HepG2 (cell line): Measurements from ENCODE around the gene ALOX5. TPM values are rescaled to one million over a fixed set of nuclear protein-coding genes. Genes with fewer than 3 reads are reported as not detected.
A peak's percentile ranks its signal among the peaks of the same experiment; 100 is the strongest.

ENCODE experiments used
- ATAC-seq: fragments of 200-7000 bp; cut with Tn5 transposase; 3 replicates; pipeline ENCODE4 v1.9.1; 2020; ENCODE audit warnings: mild to moderate bottlenecking, moderate library complexity
- BruUV-seq: library from RNA; stranded (reverse); fragments of 400-500 nt; replicated peaks from 2 replicates; lab custom pipeline; 2021; lab: Mats Ljungman, UMichigan
- CTCF ChIA-PET: fragments of 300-600 bp; formaldehyde crosslinking; extraction: SDS; loops from one replicate; lab custom pipeline; 2021; ENCODE audit warnings: low total read pairs, inconsistent platforms, low intra/inter-chr PET ratio; lab: Yijun Ruan, JAX
- POLR2A ChIA-PET: fragments of 350-600 bp; sonication (Branson Sonifier 250); formaldehyde crosslinking; loops from one replicate; lab custom pipeline; 2020; ENCODE audit warnings: antibody characterized with exemption, inconsistent platforms; lab: Yijun Ruan, JAX
- DNase-seq: peaks from one replicate; pipeline ENCODE4 v3.0.0-alpha.2; 2015; ENCODE audit warnings: low spot score
- FAIRE-seq: peaks from 3 replicates; lab custom pipeline; 2011; peaks lifted over from hg19 to GRCh38; lab: Jason Lieb, UNC
- H2AFZ ChIP-seq: one replicate; pipeline ENCODE4 v1.6.1; 2011; ENCODE audit warnings: low read length, inconsistent platforms
- H3K27ac ChIP-seq: fragments of 300-600 bp; 3 replicates; pipeline ENCODE4 v1.8.0; 2011; ENCODE audit warnings: mixed run types, mild to moderate bottlenecking, mixed read lengths, low read length, inconsistent platforms; ENCODE audit not compliant: insufficient read depth; ENCODE audit errors: extremely low read length
- H3K27me3 ChIP-seq, 2 experiments: fragments of 200-600 bp in 1 of 2; 2 replicates in 1 of 2; 3 replicates in 1 of 2; pipeline versions ENCODE4 v1.6.0 to v1.8.0; 2011; ENCODE audit warnings: low read length in 2 of 2, mild to moderate bottlenecking in 2 of 2, moderate library complexity in 2 of 2, inconsistent platforms in 1 of 2; ENCODE audit not compliant: insufficient read depth in 2 of 2, control insufficient read depth in 1 of 2
- H3K36me3 ChIP-seq, 2 experiments: fragments of 200-600 bp in 1 of 2; replicated peaks in 1 of 2; 2 replicates in 1 of 2; 3 replicates in 1 of 2; pipeline versions ENCODE4 v1.5.1 to v1.8.0; 2011; ENCODE audit warnings: low read length in 2 of 2, inconsistent platforms in 1 of 2; ENCODE audit not compliant: insufficient read depth in 2 of 2, control insufficient read depth in 1 of 2
- H3K4me1 ChIP-seq: 2 replicates; pipeline ENCODE4 v1.5.1; 2012; ENCODE audit warnings: low read length, inconsistent platforms; ENCODE audit not compliant: insufficient read depth
- H3K4me2 ChIP-seq: 2 replicates; pipeline ENCODE4 v1.6.0; 2011; ENCODE audit warnings: low read depth, low read length, inconsistent platforms
- H3K4me3 ChIP-seq, 3 experiments: fragments of 200-600 bp in 1 of 3; sonication (generic), shearing (Covaris generic) in 1 of 3; replicated peaks in 1 of 3; 2 replicates each; pipeline ENCODE4 v1.5.1; 2011 to 2016; ENCODE audit warnings: low read length in 3 of 3, inconsistent platforms in 2 of 3, low read depth in 2 of 3, mild to moderate bottlenecking in 2 of 3, control low read depth in 1 of 3, mixed read lengths in 1 of 3; ENCODE audit not compliant: insufficient read depth in 1 of 3
- H3K79me2 ChIP-seq: one replicate; pipeline ENCODE4 v1.6.1; 2011; ENCODE audit warnings: low read length, inconsistent platforms; ENCODE audit not compliant: insufficient read depth
- H3K9ac ChIP-seq: 2 replicates; pipeline ENCODE4 v1.6.0; 2011; ENCODE audit warnings: mild to moderate bottlenecking, low read depth, low read length, inconsistent platforms; ENCODE audit not compliant: insufficient read depth
- H3K9me3 ChIP-seq: 2 replicates; pipeline ENCODE4 v1.5.1; 2012; ENCODE audit warnings: mild to moderate bottlenecking, low read length
- H4K20me1 ChIP-seq: 2 replicates; pipeline ENCODE4 v1.6.0; 2011; ENCODE audit warnings: inconsistent platforms, mild to moderate bottlenecking, low read length, moderate library complexity; ENCODE audit not compliant: insufficient read depth
- FOSL2 ChIP-seq: sonication (generic); formaldehyde crosslinking; IDR thresholded peaks from 2 replicates; pipeline ENCODE4 v1.4.0; 2020; ENCODE audit warnings: missing genetic modification reagents
- MED13 ChIP-seq: sonication (generic); formaldehyde crosslinking; IDR thresholded peaks from 2 replicates; pipeline ENCODE4 v1.5.0; 2020; ENCODE audit warnings: missing genetic modification reagents
- U2AF2 ChIP-seq: fragments of 200-400 bp; formaldehyde crosslinking; IDR thresholded peaks from 2 replicates; pipeline ENCODE4 v1.6.1; 2017; ENCODE audit warnings: low read depth, mild to moderate bottlenecking, low read length
- ZNF790 ChIP-seq: sonication (generic); formaldehyde crosslinking; IDR thresholded peaks from 2 replicates; pipeline ENCODE4 v1.8.0; 2022; ENCODE audit warnings: missing genetic modification reagents, mild to moderate bottlenecking, borderline replicate concordance
- WGBS: methylation state at CpG from one replicate; pipeline ENCODE4 v1.1.6; 2017; ENCODE audit warnings: low lambda C conversion rate; 5-methylcytosine and 5-hydroxymethylcytosine counted together
- in situ Hi-C: cut with HindIII; loops from 2 replicates; pipeline ENCODE4 v1.10.0; 2017; ENCODE audit warnings: low pct_unique_long_range_greater_than_20kb; ENCODE audit not compliant: extremely low pct_ligation_motif_present
- intact Hi-C: fragments of 100-400 bp; cut with micrococcal nuclease; formaldehyde crosslinking; loops from one replicate; pipeline ENCODE4 v1.10.0; 2022; ENCODE audit not compliant: unreplicated experiment
- polyA plus RNA-seq, 8 experiments: library from polyadenylated mRNA; depleted of rRNA in 3 of 8; stranded (reverse) in 7 of 8; unstranded in 1 of 8; fragments of >200 nt; fragmentation: Illumina TruSeq in 4 of 8; extraction: Trizol in 4 of 8; gene quantifications; 2 replicates each; pipeline versions ENCODE4 v1.2.1 to v1.2.3, GENCODE V29; 2011 to 2016; ENCODE audit warnings: low read depth in 4 of 8, missing spikeins in 1 of 8, mixed read lengths in 1 of 8; ENCODE audit not compliant: insufficient read depth in 1 of 8
- total RNA-seq, 5 experiments: library from RNA; depleted of rRNA; stranded (reverse); fragments of >200 nt; fragmentation: Illumina TruSeq; extraction: Trizol; gene quantifications; 2 replicates each; pipeline ENCODE4 v1.2.3, GENCODE V29; 2016; ENCODE audit warnings: low read depth in 1 of 5
- TF ChIP-seq, protein P1 (sequence below): sonication (generic); formaldehyde crosslinking; IDR thresholded peaks from 2 replicates; pipeline ENCODE4 v1.5.1; 2020; ENCODE audit warnings: mild to moderate bottlenecking, missing genetic modification reagents, moderate library complexity

The ALOX5 gene
- total and polyA plus RNA-seq, 2 of the 13 experiments (the other 11 are each of a cell fraction or from before 2014, with no cell fraction given) = 0.04 TPM; not detected in 1

DNA sequence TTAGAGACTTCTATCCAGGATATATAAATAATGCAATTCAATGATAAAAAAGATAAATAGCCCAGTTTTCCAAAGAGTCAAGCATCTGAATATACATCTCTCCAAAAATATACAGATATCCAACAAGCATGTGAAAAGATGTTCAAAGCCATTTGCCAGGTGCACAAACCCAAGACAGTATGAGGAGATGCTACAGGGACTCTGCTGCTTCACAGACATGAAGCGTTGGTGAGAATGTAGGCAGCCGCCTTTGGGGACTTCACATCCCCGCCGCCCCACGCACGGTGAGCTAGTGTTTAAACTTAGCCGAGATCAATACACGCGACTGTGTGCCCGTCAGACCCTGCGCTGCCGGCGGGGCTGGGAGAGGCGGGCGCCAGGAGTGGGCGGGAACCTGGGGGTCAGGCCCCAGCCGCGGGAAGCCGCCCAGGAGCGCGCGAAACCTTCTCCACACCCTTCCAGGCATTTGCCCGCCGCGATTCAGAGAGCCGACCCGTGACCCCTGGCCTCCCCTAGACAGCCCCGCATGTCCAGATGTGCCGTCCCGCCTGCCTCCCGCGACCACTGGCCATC, 927 bp upstream of the ALOX5 start (continued):
- TF ChIP-seq, protein P1, sequence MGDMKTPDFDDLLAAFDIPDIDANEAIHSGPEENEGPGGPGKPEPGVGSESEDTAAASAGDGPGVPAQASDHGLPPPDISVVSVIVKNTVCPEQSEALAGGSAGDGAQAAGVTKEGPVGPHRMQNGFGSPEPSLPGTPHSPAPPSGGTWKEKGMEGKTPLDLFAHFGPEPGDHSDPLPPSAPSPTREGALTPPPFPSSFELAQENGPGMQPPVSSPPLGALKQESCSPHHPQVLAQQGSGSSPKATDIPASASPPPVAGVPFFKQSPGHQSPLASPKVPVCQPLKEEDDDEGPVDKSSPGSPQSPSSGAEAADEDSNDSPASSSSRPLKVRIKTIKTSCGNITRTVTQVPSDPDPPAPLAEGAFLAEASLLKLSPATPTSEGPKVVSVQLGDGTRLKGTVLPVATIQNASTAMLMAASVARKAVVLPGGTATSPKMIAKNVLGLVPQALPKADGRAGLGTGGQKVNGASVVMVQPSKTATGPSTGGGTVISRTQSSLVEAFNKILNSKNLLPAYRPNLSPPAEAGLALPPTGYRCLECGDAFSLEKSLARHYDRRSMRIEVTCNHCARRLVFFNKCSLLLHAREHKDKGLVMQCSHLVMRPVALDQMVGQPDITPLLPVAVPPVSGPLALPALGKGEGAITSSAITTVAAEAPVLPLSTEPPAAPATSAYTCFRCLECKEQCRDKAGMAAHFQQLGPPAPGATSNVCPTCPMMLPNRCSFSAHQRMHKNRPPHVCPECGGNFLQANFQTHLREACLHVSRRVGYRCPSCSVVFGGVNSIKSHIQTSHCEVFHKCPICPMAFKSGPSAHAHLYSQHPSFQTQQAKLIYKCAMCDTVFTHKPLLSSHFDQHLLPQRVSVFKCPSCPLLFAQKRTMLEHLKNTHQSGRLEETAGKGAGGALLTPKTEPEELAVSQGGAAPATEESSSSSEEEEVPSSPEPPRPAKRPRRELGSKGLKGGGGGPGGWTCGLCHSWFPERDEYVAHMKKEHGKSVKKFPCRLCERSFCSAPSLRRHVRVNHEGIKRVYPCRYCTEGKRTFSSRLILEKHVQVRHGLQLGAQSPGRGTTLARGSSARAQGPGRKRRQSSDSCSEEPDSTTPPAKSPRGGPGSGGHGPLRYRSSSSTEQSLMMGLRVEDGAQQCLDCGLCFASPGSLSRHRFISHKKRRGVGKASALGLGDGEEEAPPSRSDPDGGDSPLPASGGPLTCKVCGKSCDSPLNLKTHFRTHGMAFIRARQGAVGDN (CRISPR knock-in tag) = no peak

DNA sequence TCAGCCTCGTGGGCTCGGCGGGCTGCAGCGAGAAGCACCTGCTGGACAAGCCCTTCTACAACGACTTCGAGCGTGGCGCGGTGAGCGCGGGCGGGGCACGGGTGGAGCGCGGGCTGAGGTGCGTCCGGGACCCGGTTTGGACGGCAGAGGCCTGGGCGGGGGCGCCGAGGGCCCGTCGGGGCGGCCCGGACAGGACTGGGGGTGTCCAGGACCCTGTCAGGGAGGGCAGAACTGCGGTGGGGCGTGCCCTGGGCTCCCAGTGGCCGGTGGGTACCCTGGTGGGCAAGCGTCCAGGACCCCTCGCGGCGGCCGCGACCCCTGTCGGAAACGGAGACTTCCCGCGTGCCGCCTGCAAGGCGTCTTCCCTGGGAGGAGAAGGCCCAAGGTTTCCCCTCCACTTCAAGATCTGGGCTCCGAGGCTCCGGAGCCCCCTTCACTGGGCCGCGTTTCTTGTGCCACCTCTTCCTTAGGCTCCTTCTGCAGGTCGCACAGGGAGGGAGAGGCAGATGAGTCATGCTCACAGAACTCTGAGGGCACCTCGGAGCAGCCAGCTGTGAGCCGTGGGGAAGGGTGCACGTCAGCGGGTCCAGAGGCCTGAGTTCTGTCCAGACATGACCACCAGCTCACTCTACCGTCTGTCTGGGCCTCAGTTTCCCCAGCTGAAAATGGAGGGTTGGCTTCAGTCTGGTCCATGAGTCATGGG, 485 bp downstream of the ALOX5 start:
- WGBS = 56% methylated on average over 42 of the region's 51 CpGs
- Histone ChIP-seq H4K20me1 (no peaks in the 10 kb centered on the region), H3K4me2 (peak overlapping the region; percentile 55; the same call in 1 of the 2 replicates), H3K9me3 (no peaks in the 10 kb centered on the region), H3K79me2 (no peaks in the 10 kb centered on the region), H3K4me1 (peaks cover 10% of the 10 kb centered on the region), H3K27ac (no peak overlapping the region), H3K27me3 (peaks cover 3 to 46% of the 10 kb centered on the region in 2 experiments), H3K4me3 (peak overlapping the region in 2 of 3 experiments; percentile 22 to 52; a peak in 3 of 6 replicates), H3K36me3 (no peaks in the 10 kb centered on the region), H2AFZ (no peak overlapping the region), H3K9ac (no peak overlapping the region)
- intact Hi-C loops (no loop called here), in situ Hi-C loops (no loop called here)
- BruUV-seq = no TSS peak
- POLR2A ChIA-PET = no interaction called here
- no peak for FAIRE-seq
- CTCF ChIA-PET = no interaction called here
- no peak for ATAC-seq
- DNase-seq = no peak
- TF ChIP-seq MED13 = no peak
- 0 out of 2 replicates have a peak, but pooled peaks have one; percentile 10 for TF ChIP-seq FOSL2 (CRISPR knock-in tag)
- TF ChIP-seq, protein P1 (CRISPR knock-in tag) = 0 out of 2 replicates have a peak, but pooled peaks have one; percentile 16
- TF ChIP-seq ZNF790 (CRISPR knock-in tag) = 0 out of 2 replicates have a peak, but pooled peaks have one; percentile 43
- no peak for TF ChIP-seq U2AF2
